HepG2 (cell line): ENCODE measurements around the gene BTBD6. TPM values are rescaled to one million over a fixed set of nuclear protein-coding genes. Genes with fewer than 3 reads are reported as not detected.

Experiments
- AKAP8 ChIP-seq: sonication (generic); formaldehyde crosslinking; IDR thresholded peaks from 2 replicates; pipeline ENCODE4 v1.5.1; 2020; ENCODE audit warnings: mild to moderate bottlenecking, missing genetic modification reagents
- FLYWCH1 ChIP-seq: sonication (generic); formaldehyde crosslinking; IDR thresholded peaks from 2 replicates; pipeline ENCODE4 v1.8.1; 2023; ENCODE audit warnings: mild to moderate bottlenecking, missing genetic modification reagents
- NCOR1 ChIP-seq: fragments of 200-600 bp; sonication (generic); IDR thresholded peaks from 2 replicates; pipeline ENCODE4 v1.7.0; 2017; ENCODE audit warnings: antibody characterized with exemption, low read length, borderline replicate concordance
- PCBP1 ChIP-seq: fragments of 200-400 bp; formaldehyde crosslinking; IDR thresholded peaks from 2 replicates; pipeline ENCODE4 v1.6.1; 2017; ENCODE audit warnings: mild to moderate bottlenecking, low read depth, low read length, borderline replicate concordance
- ZNF709 ChIP-seq: sonication (generic); formaldehyde crosslinking; IDR thresholded peaks from 2 replicates; pipeline ENCODE4 v1.5.0; 2020; ENCODE audit warnings: mild to moderate bottlenecking, missing genetic modification reagents
- ZNF772 ChIP-seq: sonication (generic); formaldehyde crosslinking; IDR thresholded peaks from 2 replicates; pipeline ENCODE4 v1.5.0; 2020; ENCODE audit warnings: mild to moderate bottlenecking, missing genetic modification reagents
- ZNF776 ChIP-seq: sonication (generic); formaldehyde crosslinking; IDR thresholded peaks from 2 replicates; pipeline ENCODE4 v1.4.0; 2020; ENCODE audit warnings: mild to moderate bottlenecking, missing genetic modification reagents
- ZNF891 ChIP-seq: sonication (generic); formaldehyde crosslinking; IDR thresholded peaks from 2 replicates; pipeline ENCODE4 v1.5.0; 2020; ENCODE audit warnings: mild to moderate bottlenecking, missing genetic modification reagents
- polyA plus RNA-seq, 8 experiments: library from polyadenylated mRNA; depleted of rRNA in 3 of 8; stranded (reverse) in 7 of 8; unstranded in 1 of 8; fragments of >200 nt; fragmentation: Illumina TruSeq in 4 of 8; extraction: Trizol in 4 of 8; gene quantifications; 2 replicates each; pipeline versions ENCODE4 v1.2.1 to v1.2.3, GENCODE V29; 2011 to 2016; ENCODE audit warnings: low read depth in 4 of 8, missing spikeins in 1 of 8, mixed read lengths in 1 of 8; ENCODE audit not compliant: insufficient read depth in 1 of 8
- total RNA-seq, 5 experiments: library from RNA; depleted of rRNA; stranded (reverse); fragments of >200 nt; fragmentation: Illumina TruSeq; extraction: Trizol; gene quantifications; 2 replicates each; pipeline ENCODE4 v1.2.3, GENCODE V29; 2016; ENCODE audit warnings: low read depth in 1 of 5
- TF ChIP-seq, protein P1 (sequence below): sonication (generic); formaldehyde crosslinking; IDR thresholded peaks from 2 replicates; pipeline ENCODE4 v1.4.0; 2020; ENCODE audit warnings: mild to moderate bottlenecking, missing genetic modification reagents
- TF ChIP-seq, protein P2 (sequence below): sonication (generic); formaldehyde crosslinking; IDR thresholded peaks from 2 replicates; pipeline ENCODE4 v1.5.0; 2020; ENCODE audit warnings: missing genetic modification reagents, mild to moderate bottlenecking, borderline replicate concordance
- TF ChIP-seq, protein P3 (sequence below): IDR thresholded peaks from 2 replicates; pipeline ENCODE4 v1.6.1; 2012; ENCODE audit warnings: low read depth, low read length, improper control_type of control experiment
- TF ChIP-seq, protein P4 (sequence below): sonication (generic); formaldehyde crosslinking; IDR thresholded peaks from 2 replicates; pipeline ENCODE4 v1.5.0; 2020; ENCODE audit warnings: missing genetic modification reagents

Gene BTBD6
- total and polyA plus RNA-seq, 2 of the 13 experiments (the other 11 are each of a cell fraction or from before 2014, with no cell fraction given): not detected

DNA sequence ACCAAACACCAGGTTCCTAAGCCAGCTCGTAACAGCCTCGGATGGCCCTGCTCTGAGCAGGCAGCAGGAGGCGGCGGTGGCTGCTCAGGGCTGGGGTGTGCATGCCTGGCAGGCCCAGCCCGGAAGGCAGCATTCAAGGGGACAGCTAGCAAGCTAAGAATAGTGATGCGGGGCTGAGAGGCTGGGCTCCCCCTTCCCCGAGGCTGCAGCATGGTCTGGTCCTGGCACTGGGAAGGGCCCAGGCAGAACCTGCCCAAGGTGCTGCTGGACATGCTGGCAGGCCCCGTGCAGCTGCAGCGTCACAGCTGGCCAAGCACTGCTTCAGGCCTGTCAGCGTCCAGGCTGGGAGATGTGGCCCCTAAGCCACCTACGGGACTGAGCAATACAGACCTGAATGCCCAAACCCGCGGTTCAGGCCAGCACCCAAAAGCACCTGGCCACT is 40.9 kb upstream of the BTBD6 start (continued):
- TF ChIP-seq, protein P1, sequence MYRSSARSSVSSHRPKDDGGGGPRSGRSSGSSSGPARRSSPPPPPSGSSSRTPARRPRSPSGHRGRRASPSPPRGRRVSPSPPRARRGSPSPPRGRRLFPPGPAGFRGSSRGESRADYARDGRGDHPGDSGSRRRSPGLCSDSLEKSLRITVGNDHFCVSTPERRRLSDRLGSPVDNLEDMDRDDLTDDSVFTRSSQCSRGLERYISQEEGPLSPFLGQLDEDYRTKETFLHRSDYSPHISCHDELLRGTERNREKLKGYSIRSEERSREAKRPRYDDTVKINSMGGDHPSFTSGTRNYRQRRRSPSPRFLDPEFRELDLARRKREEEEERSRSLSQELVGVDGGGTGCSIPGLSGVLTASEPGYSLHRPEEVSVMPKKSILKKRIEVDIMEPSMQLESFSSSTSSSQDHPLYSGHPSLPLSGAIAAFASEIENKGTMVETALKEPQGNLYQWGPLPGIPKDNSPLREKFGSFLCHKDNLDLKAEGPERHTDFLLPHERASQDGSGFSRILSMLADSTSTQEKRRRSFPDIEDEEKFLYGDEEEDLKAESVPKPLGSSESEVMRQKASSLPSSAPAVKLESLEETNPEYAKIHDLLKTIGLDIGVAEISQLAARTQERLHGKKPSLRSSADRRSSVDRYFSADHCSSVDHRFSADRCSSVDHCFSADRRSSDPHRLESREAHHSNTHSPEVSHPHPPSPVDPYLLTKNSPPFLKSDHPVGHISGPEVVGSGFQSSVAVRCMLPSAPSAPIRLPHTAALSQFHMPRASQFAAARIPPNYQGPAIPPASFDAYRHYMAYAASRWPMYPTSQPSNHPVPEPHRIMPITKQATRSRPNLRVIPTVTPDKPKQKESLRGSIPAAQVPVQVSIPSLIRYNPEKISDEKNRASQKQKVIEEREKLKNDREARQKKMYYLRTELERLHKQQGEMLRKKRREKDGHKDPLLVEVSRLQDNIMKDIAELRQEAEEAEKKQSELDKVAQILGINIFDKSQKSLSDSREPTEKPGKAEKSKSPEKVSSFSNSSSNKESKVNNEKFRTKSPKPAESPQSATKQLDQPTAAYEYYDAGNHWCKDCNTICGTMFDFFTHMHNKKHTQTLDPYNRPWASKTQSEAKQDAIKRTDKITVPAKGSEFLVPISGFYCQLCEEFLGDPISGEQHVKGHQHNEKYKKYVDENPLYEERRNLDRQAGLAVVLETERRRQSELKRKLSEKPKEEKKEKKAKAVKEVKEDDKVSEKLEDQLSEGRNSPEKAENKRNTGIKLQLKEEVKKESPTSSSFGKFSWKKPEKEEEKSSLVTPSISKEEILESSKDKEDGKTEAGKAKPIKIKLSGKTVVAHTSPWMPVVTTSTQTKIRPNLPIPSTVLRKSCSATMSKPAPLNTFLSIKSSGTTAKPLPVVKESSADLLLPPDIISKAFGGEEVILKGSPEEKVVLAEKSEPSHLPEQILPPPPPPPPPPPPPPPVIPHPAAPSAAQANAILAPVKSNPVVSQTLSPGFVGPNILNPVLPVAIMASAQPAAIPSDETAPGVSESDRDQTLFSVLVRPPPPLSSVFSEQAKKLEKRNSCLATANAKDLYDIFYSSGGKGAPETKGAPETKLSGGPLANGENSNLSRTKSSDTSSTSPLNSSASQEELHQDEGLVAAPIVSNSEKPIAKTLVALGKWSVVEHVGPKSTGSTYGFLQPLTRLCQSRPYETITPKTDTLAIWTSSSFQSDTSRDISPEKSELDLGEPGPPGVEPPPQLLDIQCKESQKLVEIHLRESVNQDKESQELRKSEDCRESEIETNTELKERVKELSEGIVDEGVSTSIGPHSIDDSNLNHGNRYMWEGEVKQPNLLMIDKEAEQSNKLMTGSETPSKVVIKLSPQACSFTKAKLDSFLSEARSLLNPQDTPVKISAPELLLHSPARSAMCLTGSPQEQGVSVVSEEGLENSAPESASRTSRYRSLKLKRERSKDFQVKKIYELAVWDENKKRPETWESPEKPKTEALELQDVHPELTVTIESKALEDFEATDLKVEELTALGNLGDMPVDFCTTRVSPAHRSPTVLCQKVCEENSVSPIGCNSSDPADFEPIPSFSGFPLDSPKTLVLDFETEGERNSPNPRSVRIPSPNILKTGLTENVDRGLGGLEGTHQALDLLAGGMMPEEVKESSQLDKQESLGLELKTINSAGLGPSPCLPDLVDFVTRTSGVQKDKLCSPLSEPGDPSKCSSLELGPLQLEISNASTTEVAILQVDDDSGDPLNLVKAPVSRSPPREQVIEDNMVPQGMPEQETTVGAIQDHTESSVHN: no peak
- TF ChIP-seq AKAP8: peak; percentile 81; the same call in 1 of the 2 replicates
- TF ChIP-seq, protein P2, sequence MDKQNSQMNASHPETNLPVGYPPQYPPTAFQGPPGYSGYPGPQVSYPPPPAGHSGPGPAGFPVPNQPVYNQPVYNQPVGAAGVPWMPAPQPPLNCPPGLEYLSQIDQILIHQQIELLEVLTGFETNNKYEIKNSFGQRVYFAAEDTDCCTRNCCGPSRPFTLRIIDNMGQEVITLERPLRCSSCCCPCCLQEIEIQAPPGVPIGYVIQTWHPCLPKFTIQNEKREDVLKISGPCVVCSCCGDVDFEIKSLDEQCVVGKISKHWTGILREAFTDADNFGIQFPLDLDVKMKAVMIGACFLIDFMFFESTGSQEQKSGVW (CRISPR knock-in tag): no peak
- TF ChIP-seq, protein P3, sequence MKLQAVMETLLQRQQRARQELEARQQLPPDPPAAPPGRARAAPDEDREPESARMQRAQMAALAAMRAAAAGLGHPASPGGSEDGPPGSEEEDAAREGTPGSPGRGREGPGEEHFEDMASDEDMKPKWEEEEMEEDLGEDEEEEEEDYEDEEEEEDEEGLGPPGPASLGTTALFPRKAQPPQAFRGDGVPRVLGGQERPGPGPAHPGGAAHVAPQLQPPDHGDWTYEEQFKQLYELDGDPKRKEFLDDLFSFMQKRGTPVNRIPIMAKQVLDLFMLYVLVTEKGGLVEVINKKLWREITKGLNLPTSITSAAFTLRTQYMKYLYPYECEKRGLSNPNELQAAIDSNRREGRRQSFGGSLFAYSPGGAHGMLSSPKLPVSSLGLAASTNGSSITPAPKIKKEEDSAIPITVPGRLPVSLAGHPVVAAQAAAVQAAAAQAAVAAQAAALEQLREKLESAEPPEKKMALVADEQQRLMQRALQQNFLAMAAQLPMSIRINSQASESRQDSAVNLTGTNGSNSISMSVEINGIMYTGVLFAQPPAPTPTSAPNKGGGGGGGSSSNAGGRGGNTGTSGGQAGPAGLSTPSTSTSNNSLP: no peak
- TF ChIP-seq ZNF709 (CRISPR knock-in tag): no peak
- TF ChIP-seq, protein P4, sequence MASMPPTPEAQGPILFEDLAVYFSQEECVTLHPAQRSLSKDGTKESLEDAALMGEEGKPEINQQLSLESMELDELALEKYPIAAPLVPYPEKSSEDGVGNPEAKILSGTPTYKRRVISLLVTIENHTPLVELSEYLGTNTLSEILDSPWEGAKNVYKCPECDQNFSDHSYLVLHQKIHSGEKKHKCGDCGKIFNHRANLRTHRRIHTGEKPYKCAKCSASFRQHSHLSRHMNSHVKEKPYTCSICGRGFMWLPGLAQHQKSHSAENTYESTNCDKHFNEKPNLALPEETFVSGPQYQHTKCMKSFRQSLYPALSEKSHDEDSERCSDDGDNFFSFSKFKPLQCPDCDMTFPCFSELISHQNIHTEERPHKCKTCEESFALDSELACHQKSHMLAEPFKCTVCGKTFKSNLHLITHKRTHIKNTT (CRISPR knock-in tag): no peak
- no peak for TF ChIP-seq FLYWCH1 (CRISPR knock-in tag)
- no peak for TF ChIP-seq PCBP1
- no peak for TF ChIP-seq NCOR1
- no peak for TF ChIP-seq ZNF776 (CRISPR knock-in tag)
- no peak for TF ChIP-seq ZNF891
- peak; percentile 40; the same call in 1 of the 2 replicates for TF ChIP-seq ZNF772 (CRISPR knock-in tag)
